ENCODE results near the gene MTG2.

MTG2 gene

DNA sequence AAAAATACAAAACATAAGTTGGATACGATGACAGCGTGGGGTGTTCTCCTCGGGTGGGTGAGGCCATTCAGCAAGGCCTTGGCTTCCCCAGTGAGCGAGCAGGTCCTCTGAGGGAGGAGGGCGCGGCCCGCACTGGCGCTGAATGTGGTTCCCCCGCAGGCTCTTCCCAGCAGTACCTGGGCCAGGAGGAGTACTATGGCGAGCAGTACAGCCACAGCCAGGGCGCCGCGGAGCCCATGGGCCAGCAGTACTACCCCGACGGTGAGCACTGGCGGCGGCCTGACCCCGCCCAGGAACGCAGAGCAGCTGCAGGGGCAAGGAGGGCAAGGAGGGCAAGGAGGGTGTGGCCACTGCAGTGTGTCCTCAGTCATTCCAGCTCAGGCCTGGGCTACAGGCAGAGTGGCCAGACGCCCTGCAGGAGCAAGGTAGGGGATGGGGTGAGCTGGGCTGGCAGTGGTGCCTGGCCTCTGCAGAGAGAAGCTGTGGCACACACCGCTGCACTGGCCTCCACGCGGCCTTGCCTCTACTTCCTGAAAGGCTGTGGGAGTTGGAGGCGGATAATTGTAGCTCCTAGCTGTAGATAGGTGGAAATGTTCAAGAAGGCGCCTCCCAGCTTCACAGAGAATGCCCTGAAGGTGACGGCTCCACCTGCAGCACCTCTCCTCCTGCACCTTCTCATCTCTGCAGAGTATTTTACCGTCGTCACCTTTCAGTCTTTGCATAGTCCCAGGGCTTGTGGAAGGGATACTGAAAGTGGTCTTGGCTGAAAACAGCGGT, 18.7 kb upstream of the MTG2 start:
- DNase-seq = no peak

DNA sequence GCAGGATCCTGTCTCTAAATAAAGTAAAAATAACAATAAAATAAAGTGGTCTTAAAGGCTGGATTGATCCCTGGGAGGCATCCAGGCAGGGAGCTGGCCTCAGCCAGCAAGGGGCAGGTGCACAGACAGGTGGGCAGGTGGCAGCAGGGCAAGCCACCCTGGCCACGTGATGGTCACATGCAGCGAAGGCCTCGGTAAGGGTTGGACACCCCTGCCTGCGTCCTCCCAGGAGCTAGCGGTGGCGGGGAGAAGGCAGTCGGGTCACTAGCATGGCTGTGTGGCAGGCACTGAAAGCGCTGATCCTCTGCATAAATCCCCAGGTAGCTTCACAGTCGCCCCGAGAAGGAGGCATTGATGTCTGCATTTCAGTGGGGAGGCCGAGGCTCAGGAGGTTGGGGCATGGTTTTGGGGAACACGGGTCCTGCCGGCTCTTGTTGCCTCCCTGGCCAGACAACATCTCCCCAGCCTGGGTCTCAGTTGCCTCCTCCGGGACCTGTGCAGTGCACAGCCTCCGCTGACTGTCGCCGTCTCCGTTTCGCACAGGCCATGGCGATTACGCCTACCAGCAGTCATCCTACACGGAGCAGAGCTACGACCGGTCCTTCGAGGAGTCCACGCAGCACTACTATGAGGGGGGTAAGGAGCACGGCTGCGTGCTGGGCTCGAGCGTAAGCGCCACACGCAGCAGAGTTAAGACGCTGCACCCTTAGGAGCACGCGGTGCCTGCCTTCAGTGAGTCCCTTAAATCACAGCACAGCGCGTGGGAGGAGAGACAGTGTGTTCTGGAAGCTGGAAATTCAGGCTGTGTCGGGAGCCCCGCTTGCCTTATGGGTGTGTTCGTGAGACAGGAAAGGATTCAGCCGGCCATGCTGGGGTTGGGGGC, 17.7 kb upstream of the MTG2 start:
- DNase-seq = no peak

DNA sequence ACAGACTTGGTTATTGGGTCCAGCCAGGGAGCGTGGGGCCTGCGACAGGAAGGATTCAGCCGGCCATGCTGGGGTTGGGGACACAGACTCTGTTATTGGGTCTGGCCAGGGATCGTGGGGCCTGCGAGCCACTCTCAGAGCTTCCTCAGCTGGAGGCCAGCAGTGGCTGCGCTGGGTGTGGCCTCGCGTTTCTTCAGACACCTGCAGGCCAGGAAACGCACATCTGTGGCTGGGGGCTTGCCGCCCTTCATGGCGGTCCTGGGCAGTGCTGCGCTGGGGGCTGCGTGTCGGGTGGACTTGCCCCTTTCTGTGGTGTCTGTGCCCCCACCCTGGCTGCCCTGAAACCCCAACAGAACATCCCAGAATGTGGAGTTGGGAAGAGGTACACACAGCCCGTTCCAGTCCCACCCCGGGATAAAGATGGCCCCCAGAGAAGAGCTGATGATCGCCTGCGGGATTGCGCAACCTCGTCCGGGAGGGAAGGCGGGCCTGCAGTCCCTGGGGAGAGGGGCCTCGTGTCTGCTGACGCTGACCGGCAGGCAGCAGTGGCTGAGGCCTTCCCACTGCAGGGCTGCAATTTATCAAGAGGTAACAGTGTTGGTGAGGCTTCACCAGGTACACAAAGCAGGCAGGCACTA, 16.9 kb upstream of the MTG2 start:
- no peak for DNase-seq

DNA sequence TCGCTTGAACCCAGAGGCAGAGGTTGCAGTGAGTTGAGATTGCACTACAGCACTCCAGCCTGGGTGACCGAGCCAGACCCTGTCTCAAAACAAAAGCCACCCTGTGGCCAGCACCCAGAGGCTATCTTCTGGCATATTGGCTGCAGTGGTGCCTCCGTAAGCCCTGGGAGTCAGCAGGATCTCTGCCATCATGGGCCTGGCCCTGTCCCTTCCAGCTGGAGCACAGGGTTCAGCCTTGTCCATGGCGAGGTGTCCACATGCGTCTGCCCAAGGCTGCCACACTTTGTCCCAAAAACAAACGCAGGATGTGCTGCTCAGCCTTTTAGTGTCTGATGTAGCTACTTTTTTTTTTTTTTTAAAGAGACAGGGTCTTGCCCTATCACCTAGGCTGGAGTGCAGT, 15.4 kb upstream of the MTG2 start:
- no peak for DNase-seq

DNA sequence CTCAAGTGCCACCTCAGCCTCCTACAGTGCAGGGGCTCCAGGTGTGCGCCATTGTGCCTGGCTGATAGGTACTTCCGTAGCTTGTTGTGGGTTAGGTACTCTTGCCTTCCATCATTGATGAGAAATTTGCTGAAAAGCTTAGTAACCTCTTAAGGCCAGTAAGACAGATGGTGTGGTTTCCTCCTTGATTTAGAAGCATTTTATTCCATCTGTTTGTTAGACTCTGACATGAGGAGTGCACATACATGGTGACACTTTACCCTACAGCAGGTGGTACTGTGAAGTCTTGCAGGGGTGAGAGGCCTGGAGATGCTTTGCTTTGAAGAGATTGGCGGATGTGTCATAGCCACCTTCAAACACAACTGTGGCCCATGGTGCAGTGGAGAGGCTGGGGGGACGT, 14.8 kb upstream of the MTG2 start:
- DNase-seq = no peak

DNA sequence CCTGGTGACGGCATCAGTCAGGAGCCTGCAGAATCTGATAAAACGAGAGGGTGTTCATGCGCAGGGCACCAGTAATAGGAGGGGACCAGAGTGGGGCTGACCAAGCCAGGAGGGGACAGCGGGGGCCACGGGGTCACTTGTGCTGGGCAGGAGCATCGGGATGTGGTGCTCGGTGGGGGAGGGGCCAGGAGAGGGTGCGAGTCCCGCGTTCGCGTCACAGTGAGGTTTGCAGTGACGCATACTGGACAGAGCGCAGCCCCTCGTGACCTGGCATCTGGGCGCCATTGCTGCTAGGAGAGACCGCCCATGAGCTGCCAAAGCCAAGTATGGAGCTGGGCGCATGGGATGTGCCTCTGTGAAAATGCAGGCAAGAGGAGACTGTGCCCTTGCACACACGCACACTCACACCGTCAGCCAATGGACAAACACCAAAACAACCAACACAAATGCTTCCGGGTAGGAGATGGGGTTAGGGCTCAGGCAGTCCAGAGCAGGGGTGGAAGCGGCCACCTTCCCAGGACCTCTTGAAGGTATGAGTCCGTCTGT, 13.9 kb upstream of the MTG2 start:
- DNase-seq = no peak

DNA sequence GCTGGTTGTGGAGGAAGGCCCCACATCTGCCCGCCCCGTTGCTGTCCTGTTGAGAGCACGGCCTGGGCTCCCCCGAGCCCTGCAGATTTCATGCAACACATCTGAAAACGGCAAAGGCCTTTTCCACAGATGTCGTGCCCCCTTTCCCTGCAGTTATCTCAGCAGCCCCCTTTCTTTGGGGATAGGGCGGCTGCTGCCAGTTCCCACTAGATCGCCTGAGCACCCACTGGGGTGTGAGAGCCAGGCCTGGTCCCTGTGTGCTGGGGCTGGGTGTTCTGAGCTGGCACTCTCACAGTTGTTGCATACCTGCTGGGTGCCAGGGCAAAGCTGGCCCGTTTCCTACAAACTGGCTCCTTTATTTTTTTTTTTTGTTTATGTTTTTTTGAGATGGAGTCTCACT, 12.3 kb upstream of the MTG2 start:
- no peak for DNase-seq

DNA sequence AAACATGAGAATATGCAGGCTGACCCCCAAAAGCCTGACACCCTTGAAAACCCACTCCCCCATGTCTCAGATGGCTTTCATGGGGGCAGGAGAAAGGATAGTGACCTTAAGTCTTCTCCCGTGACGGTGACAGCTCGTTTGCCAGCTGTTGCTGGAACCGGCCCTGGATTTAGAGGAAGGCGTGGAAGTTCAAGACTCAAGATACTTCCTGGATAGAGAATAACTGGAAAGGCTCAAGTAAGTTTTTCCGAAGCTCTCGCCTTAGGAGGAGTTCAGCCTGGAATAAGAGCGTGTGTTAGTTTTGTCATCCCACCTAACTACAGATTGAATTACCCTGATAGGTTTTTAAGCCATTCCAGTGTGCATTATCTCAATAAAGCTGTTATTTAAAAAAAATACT, 11.6 kb upstream of the MTG2 start:
- DNase-seq = no peak

DNA sequence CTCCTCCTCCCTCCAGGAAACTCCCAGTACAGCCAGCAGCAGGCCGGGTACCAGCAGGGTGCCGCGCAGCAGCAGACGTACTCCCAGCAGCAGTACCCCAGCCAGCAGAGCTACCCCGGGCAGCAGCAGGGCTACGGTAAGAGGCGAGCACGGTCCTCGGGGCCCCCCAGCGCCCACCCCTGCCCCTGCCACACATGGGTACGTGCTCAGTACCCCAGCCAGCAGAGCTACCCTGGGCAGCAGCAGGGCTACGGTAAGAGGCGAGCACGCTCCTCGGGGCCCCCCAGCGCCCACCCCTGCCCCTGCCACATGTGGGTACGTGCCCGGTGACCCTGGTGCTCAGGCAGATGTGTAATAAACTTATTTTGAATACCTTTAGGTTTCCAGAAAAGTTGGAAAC, 10.2 kb upstream of the MTG2 start:
- DNase-seq = no peak

DNA sequence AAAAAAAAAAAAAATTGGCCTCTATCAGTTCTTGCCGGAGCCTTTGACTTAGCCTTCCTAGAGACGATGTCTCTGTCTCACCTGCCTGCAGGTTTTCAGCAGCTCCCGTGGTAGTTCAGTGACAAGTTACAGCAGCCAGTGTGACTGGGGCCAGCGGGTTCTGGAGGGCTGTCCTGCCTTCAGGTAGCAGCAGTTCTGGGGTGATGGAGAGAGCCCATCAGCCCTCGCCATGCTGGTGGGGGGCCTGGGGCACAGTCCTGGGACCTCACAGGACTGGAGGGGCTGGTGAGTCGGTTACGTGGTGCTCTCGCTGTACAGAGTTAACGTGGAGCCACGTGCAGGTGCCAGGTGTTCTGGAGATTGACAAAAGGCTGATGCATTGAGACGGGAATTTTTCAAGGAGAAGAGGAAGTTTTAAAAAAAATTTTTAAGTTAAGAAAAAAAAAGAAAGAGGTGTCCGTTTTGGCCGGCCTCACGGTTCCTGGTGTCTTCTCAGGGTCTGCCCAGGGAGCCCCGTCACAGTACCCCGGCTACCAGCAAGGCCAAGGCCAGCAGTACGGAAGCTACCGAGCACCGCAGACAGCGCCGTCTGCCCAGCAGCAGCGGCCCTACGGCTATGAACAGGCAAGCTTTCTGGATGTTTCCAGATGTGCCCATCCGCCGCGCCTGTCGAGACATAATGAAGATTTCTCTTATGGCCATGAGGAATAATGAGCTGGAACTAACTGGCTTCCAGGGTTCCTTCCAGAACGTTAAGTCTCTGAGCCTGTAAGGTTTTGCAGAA, 8.6 kb upstream of the MTG2 start:
- no peak for DNase-seq

DNA sequence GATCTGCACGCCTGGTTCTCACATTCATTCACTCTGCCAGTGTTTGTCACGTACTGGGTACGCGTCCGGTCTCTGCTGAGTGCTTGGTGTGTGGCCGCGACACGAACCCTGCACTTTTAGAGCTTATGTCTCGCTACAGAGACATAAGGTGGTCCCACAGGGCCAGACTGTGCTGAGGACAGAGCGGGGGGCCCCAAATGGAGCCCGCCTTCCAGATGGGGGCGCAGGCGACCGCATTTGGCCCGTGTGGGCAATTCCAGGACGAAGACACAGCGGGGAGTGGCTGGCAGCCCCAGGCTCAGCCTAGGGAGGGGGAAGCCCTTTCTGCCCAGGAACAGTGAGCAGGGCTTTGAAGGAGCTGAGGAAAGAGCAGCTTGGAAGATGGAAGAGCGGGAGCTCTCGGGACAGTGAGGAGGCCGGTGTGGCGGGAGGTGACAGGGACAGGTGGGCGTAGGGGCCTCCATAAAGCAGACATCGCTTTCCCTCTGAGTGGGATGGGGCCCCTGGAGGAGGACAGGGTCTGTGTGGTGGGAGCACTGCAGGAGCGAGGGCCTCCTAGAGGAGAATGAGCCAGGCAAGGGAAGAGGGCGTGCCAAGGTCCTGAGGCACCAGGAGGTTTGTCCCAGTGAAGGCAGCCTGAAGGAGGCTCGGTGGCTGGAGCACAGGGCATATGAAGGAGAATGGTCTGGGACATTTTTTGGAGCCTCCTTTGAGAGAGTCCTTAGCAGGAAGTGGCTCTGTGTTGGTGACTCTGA, 7.8 kb upstream of the MTG2 start:
- no peak for DNase-seq

DNA sequence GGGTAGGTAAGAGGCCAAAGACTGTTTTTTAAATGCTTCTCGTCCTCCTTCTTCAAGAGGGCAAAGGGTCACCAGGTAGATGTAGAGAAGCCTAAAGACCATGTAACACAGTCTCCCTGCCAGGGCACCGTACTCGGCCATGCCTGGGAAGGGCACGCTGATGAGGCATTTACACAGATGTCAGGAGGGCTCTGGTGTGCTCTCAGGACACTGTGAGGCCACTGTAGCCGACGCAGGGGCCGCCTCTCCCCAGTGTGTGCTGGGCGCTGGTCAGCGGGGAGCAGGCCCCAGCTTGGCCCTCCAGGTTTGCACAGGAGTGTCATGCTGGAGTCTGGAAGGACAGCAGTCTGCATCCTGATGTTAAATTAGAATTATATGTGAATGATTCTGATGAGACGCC, 7.1 kb upstream of the MTG2 start:
- no peak for DNase-seq

DNA sequence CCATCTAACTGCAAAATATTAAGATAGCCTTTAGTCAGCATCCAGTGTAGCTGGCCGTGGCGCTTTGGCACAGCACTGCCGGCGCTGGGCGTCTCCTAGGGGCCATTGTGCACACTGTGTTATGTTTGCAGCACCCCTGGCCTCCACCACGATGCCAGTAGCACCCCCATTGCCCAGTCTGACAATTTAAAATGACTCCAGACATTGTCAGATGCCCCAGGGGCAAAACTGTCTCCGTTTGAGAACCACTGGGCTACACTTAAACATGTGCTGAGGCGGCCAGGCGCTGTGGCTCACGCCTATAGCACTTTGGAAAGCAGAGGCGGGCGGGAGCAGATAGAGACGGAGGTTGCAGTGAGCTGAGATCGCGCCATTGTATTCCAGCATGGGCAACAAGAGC, 6.0 kb upstream of the MTG2 start:
- no peak for DNase-seq

DNA sequence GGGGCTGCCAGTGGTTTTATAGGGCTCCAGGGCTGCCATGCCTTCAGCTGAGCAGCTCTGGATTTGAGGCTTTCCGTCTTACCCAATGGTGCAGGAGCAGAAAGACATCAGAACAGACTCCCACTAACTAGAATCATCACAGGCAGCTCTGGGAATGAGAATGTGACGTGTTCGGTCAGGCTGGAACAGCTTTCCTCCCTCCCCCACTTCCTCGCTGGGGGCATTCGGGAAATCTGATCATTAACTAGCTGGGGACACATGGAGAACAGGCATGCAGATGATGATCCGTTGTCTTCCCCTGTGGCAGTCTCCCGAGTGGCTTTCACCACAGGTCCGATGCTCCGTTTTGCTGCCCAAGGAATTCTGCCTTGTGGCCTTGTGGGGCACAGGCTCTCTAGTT, 5.5 kb upstream of the MTG2 start:
- DNase-seq = no peak

DNA sequence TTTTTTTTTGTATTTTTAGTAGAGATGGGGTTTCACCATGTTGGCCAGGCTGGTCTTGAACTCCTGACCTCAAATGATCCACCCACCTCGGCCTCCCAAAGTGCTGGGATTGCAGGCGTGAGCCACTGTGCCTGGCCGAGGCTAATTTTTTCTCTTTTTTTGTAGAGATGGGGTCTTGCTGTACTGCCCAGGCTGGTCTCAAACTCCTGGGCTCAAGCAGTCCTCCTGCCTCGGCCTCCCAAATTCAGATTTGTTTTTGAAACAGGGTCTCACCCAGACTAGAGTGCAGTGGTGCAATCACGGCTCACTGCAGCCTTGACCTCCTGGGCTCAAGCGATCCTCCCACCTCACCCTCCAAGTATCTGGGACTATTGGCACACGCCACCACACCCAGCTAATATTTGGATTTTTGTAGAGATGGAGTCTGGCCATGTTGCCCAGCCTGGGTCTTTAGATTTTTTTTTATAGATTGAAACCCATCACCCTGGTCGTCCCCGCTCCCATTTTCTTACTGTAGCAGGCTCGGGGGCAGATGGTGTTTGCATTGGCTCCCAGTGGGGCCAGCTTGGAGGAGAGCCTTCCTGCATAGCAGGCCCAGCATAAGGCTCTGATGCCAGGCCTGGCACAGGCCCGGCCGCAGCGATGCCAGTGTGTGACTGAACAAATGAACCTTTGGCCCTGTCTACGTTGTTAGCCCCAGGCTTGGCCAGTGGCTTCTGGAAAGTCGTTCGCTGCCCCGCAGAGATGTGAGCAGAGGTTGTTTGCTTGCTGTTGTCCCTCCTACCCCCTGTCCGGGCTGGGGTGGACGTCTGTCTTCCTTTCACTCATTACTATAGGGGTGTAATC, 4.3 kb upstream of the MTG2 start:
- no peak for DNase-seq

DNA sequence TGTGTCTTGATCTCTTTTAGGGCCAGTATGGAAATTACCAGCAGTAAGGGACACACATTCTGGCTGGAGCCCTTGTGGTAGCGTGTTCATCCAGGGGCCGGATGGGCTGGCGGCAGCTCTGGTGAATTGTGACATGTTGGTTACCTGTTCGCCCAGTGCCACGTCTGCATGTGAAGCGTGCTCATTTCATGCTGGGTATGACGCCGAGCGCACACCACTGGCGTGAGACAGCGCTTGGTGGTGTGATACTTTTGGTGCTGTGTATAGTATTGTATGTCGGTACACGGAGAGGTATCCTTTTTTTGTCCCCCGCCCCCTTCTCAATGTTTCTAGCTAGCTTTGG, 3.7 kb upstream of the MTG2 start:
- no peak for DNase-seq

DNA sequence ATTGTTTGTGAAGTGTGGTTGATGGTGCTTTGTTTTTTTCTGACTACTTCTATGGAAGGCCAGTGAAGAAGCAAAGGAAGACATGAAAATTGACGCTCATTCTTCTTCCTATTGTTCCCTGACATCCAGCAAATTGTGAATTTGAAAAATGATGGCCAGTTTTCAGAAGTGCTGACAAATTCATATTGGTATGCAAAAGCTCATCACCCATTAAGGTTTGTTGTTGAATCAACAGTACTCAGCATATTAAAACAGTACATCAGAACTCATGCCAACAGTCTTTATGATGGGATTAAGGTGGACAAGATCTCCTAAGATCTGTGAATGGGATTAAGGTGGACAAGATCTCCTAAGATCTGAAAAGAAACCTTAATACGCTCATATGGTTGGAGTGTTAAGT, 1.0 kb upstream of the MTG2 start:
- no peak for DNase-seq

DNA sequence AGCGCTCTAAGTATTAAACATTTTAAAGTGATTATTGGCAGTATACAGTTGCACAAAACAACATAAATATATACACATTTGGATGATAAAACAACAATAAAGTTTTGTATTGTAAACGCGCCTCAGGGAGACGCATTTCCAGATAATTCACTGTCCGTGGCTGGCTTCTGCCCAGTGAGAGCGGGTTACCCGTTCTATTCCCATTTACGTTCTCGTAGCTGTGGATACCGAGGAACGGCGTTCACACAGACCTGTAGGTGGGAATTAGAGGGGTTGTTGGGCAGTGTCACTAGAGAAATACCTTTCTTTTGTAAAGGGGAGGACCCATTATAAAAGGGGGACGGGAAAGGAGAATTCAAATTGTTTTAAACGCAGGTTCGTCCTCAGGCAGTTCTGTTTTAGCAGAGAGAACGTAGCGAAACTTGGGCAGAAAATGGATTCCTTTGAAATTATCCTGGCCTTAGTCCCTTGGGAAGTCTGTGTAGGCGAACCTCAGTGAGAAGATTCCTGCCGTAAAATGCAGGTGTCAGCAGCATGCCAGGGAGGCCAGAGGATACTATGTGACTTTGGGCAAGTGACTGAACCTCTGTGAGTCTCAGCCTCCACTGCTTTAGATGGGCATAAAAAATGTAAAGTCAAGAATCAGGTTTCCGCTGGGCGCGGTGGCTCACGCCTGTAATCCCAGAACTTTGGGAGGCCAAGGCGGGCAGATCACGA, 756 bp downstream of the MTG2 start:
- DNase-seq = no peak

DNA sequence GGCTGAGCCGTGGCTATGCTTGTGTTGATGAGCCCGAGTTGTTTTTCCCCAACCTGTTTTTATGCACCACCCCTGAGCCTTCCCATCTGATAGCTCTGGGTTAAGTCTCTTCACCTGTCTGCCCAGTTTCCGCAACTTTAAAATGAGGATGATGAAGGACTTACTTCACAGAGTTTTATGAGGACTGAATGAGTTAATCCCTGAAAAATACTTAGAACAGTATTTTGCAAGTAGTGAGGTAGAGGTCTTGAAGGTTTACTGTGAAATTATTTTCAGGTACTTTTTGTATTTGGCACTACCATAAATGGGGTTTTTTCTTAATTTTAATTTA, 3.2 kb downstream of the MTG2 start:
- no peak for DNase-seq

All from stimulated activated CD4-positive, alpha-beta T cell treated with anti-CD3 and anti-CD28 coated beads, Interleukin-4, amount 100 ng/mL, for 4 hours (primary cell).